Mesenteric fat pad (tissue), 1 donor: ENCODE measurements around the gene RPL4. TPM values are rescaled to one million over a fixed set of nuclear protein-coding genes. Genes with fewer than 3 reads are reported as not detected.

Experiments
- DNase-seq: peaks from one replicate; pipeline ENCODE4 v3.0.0-alpha.2; 2020; ENCODE audit warnings: low spot score
- microRNA-seq: library from miRNA; unstranded; fragments of <30 nt; microRNA quantifications from one replicate; pipeline ENCODE4 v1.2.0, GENCODE V29; 2020; ENCODE audit warnings: borderline number of aligned reads
- total RNA-seq: library from RNA; stranded (reverse); fragmentation: NEBNext Ultra II Directional; extraction: Animal tissue kit (Norgen Biotek cat#: 25700); gene quantifications from one replicate; pipeline ENCODE4 v1.2.1, GENCODE V29; 2021
- donor health status: DM: yes; HTN: yes; CAD: no.

The RPL4 gene
- total RNA-seq, 1 donor from 2014 or later: 1,807 TPM

- no peak for DNase-seq
These were observed 44.6 kb downstream of the RPL4 start for GRCh38 chr15:66459818-66460615.

GRCh38 chr15:66456211-66456610, 48.4 kb downstream of the RPL4 start:
- no peak for DNase-seq

GRCh38 chr15:66454143-66454542, 50.5 kb downstream of the RPL4 start:
- no peak for DNase-seq

- no peak for DNase-seq
These were observed 51.6 kb downstream of the RPL4 start for GRCh38 chr15:66452971-66453580.

- DNase-seq: no peak
These were observed 52.2 kb downstream of the RPL4 start for GRCh38 chr15:66452420-66452819.

Small RNA genes within 50 kb of the gene (microRNA-seq; reads per million reads assigned to microRNA genes)
- gene MIR4512: not detected

Other genes with a start within 250 kb of the RPL4 start
- gene DIS3L, start 211.3 kb downstream of the RPL4 start, total RNA-seq: 43.5 TPM
- gene TIPIN, start 148.2 kb downstream of the RPL4 start, total RNA-seq: 5.3 TPM
- gene MAP2K1, start 117.9 kb downstream of the RPL4 start, total RNA-seq: 75.4 TPM
- 18.4 TPM for gene SNAPC5, start 7.1 kb downstream of the RPL4 start, total RNA-seq
- 4.4 TPM for gene ZWILCH, start 471 bp upstream of the RPL4 start, total RNA-seq
- gene LCTL, start 61.1 kb upstream of the RPL4 start, total RNA-seq: not detected
- 32.2 TPM for gene SMAD6, start 197.4 kb upstream of the RPL4 start, total RNA-seq